CMK (cell line): ENCODE data around the gene SEMA6D.
"Not testable (repeated sequence)": the region's sequence is repeated elsewhere in the genome, so short reads cannot be mapped to it uniquely, and the experiment has no call there.

Source experiments
- DNase-seq: peaks from one replicate; pipeline ENCODE4 v3.0.0-alpha.2; 2010; ENCODE audit warnings: low read depth

SEMA6D gene

GRCh38 chr15:47718497-47719437 lies 1.5 kb downstream of the SEMA6D start:
- no peak for DNase-seq

DNA sequence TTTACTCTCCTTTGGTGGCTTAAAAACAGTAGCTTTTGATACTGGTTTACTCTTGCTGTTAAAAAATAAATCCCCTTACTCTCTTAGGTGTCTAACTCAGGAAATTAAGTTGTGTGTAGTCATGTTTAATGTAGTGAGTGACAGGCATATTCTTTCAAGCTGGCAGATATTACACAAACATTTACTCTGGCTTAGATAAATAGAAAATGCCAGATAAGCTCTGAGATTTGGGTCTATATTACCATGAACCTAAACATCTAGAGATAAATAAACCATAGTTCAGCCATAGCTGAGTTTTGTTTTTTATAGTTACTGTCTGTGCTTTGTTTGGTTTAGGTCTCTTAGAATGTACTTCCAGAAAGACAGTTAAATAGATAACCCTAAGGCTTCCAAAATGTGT lies 2.4 kb downstream of the SEMA6D start:
- DNase-seq = no peak

- DNase-seq = no peak
These were observed 3.2 kb downstream of the SEMA6D start for GRCh38 chr15:47720555-47720954.

DNA sequence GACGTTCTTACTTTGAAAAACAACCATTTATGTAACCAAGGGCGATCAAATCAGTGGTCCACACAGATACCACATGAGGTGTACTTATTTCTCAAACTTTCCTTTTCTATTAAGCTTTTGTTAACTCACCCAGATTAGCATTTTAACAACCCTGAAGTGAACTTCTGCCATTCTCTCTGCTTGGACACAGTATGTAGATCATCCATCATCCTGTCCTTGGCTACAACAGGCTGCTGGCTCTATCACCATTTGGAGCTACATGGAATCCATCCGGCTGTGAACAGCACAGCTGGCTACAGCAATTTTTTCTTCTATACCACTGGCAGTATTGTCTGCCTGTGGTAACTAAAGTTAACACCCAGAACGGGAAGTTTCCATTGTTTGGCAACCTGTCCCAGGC lies 4.4 kb downstream of the SEMA6D start:
- no peak for DNase-seq

GRCh38 chr15:47724346-47724745 lies 7.0 kb downstream of the SEMA6D start:
- no peak for DNase-seq

DNA sequence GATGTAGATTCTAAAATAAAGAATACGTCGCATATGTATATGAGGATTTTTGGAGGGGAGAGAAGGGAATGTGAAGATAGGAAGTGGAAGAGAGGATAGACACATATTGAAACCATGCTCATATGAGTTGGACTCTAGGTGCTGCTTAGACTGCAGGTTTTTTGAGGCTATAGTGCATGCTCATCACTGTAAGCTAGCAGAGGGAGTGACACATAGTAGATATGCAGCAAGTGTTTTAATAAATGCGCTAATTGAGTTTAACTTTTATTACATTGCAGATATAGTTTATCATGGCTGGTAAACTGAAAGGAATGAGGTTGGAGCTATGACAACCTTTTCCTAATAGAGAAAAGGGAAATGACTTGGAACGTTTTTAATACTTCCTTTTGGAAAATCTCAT lies 7.7 kb downstream of the SEMA6D start:
- DNase-seq = no peak

DNA sequence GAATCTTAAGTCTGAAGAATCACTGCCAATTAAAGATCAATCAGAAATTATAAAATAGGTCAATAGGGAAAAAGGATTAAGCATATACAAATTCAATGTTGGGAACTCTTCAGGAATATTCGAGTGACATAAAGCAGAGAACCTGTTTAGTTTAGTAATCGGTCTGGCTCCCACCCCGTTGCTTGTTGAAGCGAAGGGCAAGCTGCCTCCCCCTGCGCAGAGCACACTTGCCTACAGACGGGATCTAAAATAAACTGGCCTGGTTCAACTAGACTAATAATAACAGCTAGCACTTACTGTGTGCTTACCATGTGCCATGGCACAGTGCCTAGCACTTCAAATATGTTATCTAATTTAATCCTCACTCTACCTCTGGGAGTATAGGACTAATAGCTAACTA lies 8.6 kb downstream of the SEMA6D start:
- DNase-seq = no peak

DNA sequence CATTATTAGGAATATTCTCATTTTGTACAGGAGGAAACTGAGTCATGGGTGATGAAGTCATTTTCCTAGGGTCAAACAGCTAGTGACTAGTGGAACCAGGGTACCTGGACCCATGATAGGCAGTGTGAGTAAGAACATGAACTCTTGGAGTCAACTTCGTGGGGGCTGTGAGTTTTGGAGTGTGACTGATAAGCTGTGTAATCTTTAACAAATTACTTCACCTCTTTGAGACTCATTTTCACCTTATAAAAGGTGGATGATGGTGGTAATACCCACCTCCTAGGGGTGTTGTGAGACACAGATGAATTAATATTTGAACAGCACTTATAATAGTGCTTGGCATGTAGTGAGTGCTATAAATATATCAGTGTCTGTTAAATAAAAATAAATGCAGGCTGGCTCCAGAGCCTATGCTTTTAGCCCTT lies 9.1 kb downstream of the SEMA6D start:
- no peak for DNase-seq

DNA sequence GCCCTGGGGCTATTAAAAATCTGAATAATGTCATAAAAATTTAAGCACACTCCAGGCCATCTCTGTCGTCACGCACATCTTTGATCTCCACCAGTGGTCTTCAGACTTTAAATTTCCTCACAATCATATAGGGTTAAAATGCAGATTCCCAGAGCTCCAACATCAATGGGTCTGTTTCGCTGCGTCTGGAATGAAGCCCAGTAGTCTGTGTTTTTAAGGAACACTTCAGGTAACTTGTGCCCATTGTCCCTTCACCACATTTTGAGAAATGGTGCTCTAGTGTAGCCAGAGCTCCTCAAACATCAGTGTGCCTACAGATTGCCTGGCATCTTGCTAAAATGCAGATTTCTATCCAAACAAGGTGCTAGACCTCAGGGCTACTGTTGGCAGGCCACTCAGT lies 9.8 kb downstream of the SEMA6D start:
- DNase-seq = no peak

- DNase-seq = no peak
These were observed 10.4 kb downstream of the SEMA6D start for GRCh38 chr15:47727676-47728075.

GRCh38 chr15:47728426-47728825 lies 11.1 kb downstream of the SEMA6D start:
- DNase-seq = no peak

GRCh38 chr15:47728886-47729285 lies 11.6 kb downstream of the SEMA6D start:
- no peak for DNase-seq

- DNase-seq = no peak
These were observed 13.9 kb downstream of the SEMA6D start for GRCh38 chr15:47731230-47731629.

- no peak for DNase-seq
These were observed 14.9 kb downstream of the SEMA6D start for GRCh38 chr15:47732248-47732647.

DNA sequence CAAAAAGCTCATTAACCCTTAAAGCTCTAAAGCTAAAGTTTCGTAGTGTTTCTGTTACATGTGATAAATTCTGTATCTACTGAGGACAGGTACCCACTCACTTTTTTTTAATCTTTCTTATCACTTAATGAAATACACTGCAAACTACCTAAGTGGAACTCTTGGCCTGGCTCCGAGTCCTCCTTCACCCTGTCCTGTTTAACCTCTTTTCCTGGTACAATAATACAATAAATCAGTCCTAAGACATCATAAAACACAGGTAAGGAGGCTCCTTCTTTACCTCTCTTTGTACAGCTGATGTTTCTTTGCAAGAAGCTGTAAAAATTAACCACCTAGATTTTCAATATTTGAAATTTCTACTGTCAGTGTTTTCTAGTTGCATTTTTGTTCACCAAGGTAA lies 15.8 kb downstream of the SEMA6D start:
- no peak for DNase-seq

DNA sequence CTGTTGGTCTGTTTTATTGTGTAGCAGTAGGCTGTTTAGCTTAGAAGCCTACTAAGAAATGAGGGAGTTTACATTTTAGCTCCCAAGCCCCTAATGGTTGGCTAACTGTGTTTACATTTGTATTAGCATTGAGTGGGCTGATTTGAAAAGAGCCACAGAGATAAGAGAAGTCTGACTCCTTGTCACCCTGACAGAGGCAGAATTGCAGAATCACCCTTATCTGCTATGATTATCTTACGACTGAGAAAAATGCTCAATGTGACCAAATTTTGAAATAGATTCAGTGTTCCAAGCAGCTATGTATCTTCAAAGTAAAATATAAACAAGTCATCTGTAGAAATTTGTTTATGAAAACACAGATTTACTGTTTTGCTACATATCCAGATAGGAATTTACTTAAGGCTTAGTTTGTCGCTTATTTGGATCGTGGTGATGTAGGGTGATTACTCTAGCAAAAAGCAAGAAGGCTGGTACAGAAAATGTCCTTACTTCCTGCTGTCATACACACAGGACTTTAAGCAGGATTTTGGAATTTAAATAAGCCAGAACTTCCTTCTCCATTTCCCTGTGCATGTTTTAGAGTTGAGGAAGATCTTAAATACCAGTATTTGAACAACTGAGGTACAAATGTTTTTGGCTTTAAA lies 19.0 kb downstream of the SEMA6D start:
- no peak for DNase-seq

- DNase-seq = no peak
These were observed 20.2 kb downstream of the SEMA6D start for GRCh38 chr15:47737477-47737876.

GRCh38 chr15:47738144-47738825 lies 21.0 kb downstream of the SEMA6D start:
- not testable (repeated sequence) for DNase-seq

GRCh38 chr15:47741082-47741481 lies 23.8 kb downstream of the SEMA6D start:
- no peak for DNase-seq

DNA sequence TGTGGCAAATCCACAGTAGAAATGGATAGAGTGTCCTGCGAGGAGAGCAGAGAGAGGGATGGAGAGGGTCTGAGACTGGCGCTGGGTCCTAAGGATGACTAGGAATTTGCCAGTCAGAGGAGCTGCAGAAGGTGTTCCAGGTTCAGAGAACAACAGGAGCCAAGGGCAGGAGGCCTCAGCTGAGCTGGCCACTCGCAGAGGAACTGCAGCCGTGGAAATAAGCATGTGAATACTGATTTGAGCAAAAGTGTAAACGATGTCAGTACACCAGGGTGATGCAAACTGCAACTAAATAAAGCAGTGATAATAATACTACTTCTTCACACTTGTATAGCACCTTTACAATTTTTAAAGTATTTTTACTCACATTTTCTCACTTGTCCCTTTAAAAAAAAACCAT lies 24.6 kb downstream of the SEMA6D start:
- DNase-seq = no peak

DNA sequence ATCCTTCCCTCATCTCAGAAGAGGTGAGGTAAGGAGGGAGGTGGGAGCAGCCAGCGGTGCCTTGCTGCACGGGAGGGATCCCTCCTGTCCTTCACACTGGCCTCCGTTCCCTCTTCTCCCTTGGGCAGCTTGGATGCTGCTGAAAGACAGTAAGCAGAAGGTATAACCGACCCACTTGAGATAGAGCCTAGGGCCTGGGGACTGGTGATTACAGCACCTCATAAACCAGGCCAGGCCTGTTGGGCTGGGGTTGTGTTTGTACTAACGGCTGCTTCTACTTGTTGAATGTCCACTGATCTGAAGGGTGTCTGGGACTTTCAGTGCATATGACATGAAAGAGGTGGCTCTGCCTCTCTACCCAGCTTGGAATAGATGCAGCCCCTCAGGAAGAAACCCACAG lies 25.0 kb downstream of the SEMA6D start:
- no peak for DNase-seq

GRCh38 chr15:47742742-47743141 lies 25.4 kb downstream of the SEMA6D start:
- no peak for DNase-seq

- DNase-seq = no peak
These were observed 26.1 kb downstream of the SEMA6D start for GRCh38 chr15:47743385-47743784.
